Thoracic aorta (tissue), 2 donors: ENCODE measurements around the gene RP9. TPM values are rescaled to one million over a fixed set of nuclear protein-coding genes. Genes with fewer than 3 reads are reported as not detected.
"Not testable (repeated sequence)": the region's sequence is repeated elsewhere in the genome, so short reads cannot be mapped to it uniquely, and the experiment has no call there.

ENCODE experiments used
- ATAC-seq: fragments of 150-250 bp; one replicate; pipeline ENCODE4 v1.8.0; 2017; ENCODE audit warnings: low read depth; ENCODE audit not compliant: insufficient number of reproducible peaks, low FRiP score
- DNase-seq: peaks from one replicate; pipeline ENCODE4 v3.0.0-alpha.2; 2020; ENCODE audit warnings: low spot score
- H3K27ac ChIP-seq, 2 donors: fragments of 200-600 bp; sonication (generic); 1 replicate in 1 of 2; 2 replicates in 1 of 2; pipeline ENCODE4 v1.5.1; 2016; ENCODE audit warnings: mild to moderate bottlenecking in 2 of 2, moderate library complexity in 2 of 2
- H3K27me3 ChIP-seq: fragments of 200-600 bp; sonication (generic); replicated peaks from 2 replicates; pipeline ENCODE4 v1.6.0; 2016; ENCODE audit warnings: mild to moderate bottlenecking; ENCODE audit not compliant: insufficient read depth
- H3K36me3 ChIP-seq: fragments of 200-600 bp; sonication (generic); one replicate; pipeline ENCODE4 v1.5.1; 2016
- H3K4me1 ChIP-seq, 2 donors: fragments of 200-600 bp; sonication (generic); 1 replicate in 1 of 2; 2 replicates in 1 of 2; pipeline versions ENCODE4 v1.5.1 to v1.6.0; 2016; ENCODE audit warnings: low read depth in 2 of 2, mild to moderate bottlenecking in 1 of 2; ENCODE audit not compliant: control insufficient read depth in 1 of 2
- H3K4me3 ChIP-seq: fragments of 200-600 bp; sonication (generic); 2 replicates; pipeline ENCODE4 v1.5.1; 2016; ENCODE audit warnings: mild to moderate bottlenecking
- H3K9me3 ChIP-seq: fragments of 200-600 bp; sonication (generic); 2 replicates; pipeline ENCODE4 v1.5.1; 2016
- CTCF ChIP-seq: fragments of 200-600 bp; sonication (generic); IDR thresholded peaks from one replicate; pipeline ENCODE4 v1.5.1; 2019; ENCODE audit warnings: antibody characterized with exemption
- total RNA-seq, 2 donors: library from RNA; depleted of rRNA; stranded (reverse); fragments of >200 nt; gene quantifications; one replicate each; pipeline versions ENCODE4 v1.1.0 to v1.2.3, GENCODE V29; 2016

Gene RP9
- total RNA-seq, 2 donors from 2014 or later = 7.6 to 17.0 TPM

- H3K27ac ChIP-seq = no peak overlapping the region
- peaks cover 9% of the 10 kb centered on the region for H3K36me3 ChIP-seq
- peaks cover 17 to 30% of the 10 kb centered on the region in 2 donors for H3K4me1 ChIP-seq
- no peaks in the 10 kb centered on the region for H3K9me3 ChIP-seq
- no peak for ATAC-seq
- H3K27me3 ChIP-seq = no peaks in the 10 kb centered on the region
- no peak for TF ChIP-seq CTCF
- DNase-seq = no peak
- peak overlapping the region; percentile 97 for H3K4me3 ChIP-seq
These were observed 1.8 kb downstream of the RP9 start for GRCh38 chr7:33107136-33108066.

- no peak overlapping the region for H3K4me3 ChIP-seq
- DNase-seq (no peak), ATAC-seq (no peak)
- peaks cover 32% of the 10 kb centered on the region for H3K36me3 ChIP-seq
- no peak for TF ChIP-seq CTCF
- H3K4me1 ChIP-seq = peaks cover 0 to 12% of the 10 kb centered on the region in 2 donors
- H3K27me3 ChIP-seq = no peaks in the 10 kb centered on the region
- H3K9me3 ChIP-seq = no peaks in the 10 kb centered on the region
- no peak overlapping the region for H3K27ac ChIP-seq
These were observed 7.3 kb downstream of the RP9 start for GRCh38 chr7:33101906-33102305.

- H3K4me3 ChIP-seq = no peak overlapping the region
- peaks cover 43% of the 10 kb centered on the region for H3K36me3 ChIP-seq
- no peaks in the 10 kb centered on the region for H3K9me3 ChIP-seq
- H3K27ac ChIP-seq = no peak overlapping the region
- H3K27me3 ChIP-seq = no peaks in the 10 kb centered on the region
- H3K4me1 ChIP-seq = peaks cover 0 to under 1% of the 10 kb centered on the region in 2 donors
- TF ChIP-seq CTCF = no peak
- ATAC-seq = no peak
- no peak for DNase-seq
These were observed 8.4 kb downstream of the RP9 start for GRCh38 chr7:33100770-33101169.

- Histone ChIP-seq H3K9me3 (no peaks in the 10 kb centered on the region), H3K4me1 (no peaks in the 10 kb centered on the region), H3K27me3 (no peaks in the 10 kb centered on the region), H3K27ac (no peak overlapping the region), H3K4me3 (no peak overlapping the region), H3K36me3 (peaks cover 48% of the 10 kb centered on the region)
- ATAC-seq = no peak
- no peak for DNase-seq
- no peak for TF ChIP-seq CTCF
These were observed 9.9 kb downstream of the RP9 start for GRCh38 chr7:33099154-33099940.

- not testable (repeated sequence) for H3K27me3 ChIP-seq, H3K4me3 ChIP-seq, H3K4me1 ChIP-seq, ATAC-seq, H3K9me3 ChIP-seq, DNase-seq, H3K27ac ChIP-seq
- peaks cover 39% of the 10 kb centered on the region for H3K36me3 ChIP-seq
These were observed 14.4 kb downstream of the RP9 start for GRCh38 chr7:33094745-33095275.
